ENCODE results near the gene TCF7.

The TCF7 gene

DNA sequence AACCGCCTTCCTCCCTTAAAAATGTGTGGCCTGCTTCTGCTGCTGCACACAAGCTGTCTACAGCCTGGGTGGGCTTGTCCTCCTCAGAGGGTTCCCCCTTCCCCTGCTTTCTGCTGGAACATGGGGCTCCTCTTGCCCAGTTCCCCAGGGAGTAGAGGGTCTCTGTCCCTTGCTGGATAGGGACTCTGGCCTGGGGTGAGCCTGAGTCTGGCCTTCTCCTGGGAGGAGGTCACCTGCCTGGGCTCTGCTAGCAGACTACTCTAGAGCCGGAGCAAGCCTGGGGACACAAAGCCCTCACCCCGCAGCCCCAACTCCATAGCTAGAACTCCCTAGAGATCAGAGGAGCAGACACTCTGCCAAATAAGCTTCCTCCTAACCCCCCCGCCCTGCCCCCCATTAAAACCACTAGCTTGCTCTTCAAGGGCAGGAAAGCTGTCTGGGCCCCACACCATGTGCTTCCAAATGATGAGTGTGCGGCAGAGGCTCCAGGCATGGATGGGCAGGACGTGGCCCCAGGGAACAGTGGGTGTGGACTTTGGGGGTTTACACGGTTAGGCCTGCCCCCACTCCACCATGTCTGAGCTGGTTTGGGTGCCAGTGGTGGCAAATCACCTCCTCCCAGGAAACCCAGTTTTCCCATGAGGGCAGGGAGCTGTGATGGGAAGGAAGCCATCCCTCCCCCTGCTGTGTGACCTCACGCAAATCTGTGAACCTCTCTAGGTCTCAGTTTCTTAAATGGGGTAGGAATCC, 10.0 kb downstream of the TCF7 start:
- H3K9me3 ChIP-seq (ENCODE audit: control insufficient read depth, low read length) = no peaks in the 10 kb centered on the region
- no peaks in the 10 kb centered on the region for H3K4me1 ChIP-seq (ENCODE audit: control insufficient read depth, insufficient read depth, low read length, poor library complexity, severe bottlenecking)
- 94 to 95% methylated on average over 3 to 5 of the region's 8 CpGs for WGBS, 2 experiments (ENCODE audit: insufficient coverage in 2 of 2)
- H3K4me3 ChIP-seq (ENCODE audit: extremely low read depth, insufficient read depth, low read length, poor library complexity, severe bottlenecking) = no peak overlapping the region
- H3K27ac ChIP-seq (ENCODE audit: low read depth, low read length, severe bottlenecking) = no peak overlapping the region
- H3K36me3 ChIP-seq (ENCODE audit: control insufficient read depth, insufficient read depth, low read length) = peaks cover 31% of the 10 kb centered on the region

DNA sequence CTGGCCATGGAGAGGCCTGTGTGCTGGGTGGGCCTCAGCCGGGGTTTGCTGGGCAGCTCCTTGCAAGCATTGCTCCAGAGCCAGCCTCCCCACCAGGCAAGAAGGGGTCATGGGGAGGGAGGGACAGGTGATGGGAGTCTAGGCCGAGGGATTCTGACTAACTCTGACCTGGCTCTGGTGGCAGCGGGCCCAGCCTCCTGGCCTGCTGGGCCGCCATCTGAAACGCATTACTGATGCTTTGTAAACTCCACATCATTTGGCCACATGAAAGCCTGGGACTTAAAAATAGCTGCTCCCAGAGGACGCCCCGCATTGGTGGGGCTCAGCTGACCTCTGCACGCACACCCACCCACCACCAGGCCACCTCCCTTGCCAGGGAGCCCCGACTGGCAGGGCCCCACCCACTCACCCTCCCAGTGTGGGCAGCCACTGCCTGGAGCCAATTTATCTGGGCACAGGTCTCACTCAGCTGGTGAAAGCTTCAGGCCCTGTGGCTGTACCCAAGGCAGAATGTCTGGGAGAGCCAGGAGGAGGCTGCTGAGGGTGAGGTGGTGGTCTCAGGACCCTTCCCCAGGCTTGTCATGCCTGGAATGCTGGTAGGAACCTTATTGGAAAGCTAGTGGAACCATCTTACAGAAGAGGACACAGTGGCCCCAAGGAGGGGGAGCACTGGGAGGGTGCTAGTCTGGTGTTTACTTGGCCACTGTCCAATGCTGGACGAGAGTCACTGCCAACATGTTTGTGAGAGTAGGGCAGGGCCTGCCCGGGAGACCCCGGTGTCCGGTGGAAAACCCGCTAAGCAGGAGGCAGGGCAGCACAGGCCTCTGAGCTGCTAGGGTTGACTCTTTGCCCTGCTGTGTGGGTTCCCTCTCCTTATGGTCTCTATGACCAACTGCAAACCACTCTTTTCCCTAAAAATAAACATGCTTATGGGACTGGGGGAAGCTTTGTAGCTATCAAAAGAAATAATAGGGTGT, 10.8 kb downstream of the TCF7 start:
- Histone ChIP-seq H3K9me3 (ENCODE audit: control insufficient read depth, low read length) (no peaks in the 10 kb centered on the region), H3K4me1 (ENCODE audit: control insufficient read depth, insufficient read depth, low read length, poor library complexity, severe bottlenecking) (no peaks in the 10 kb centered on the region), H3K27ac (ENCODE audit: low read depth, low read length, severe bottlenecking) (no peak overlapping the region), H3K36me3 (ENCODE audit: control insufficient read depth, insufficient read depth, low read length) (peaks cover 31% of the 10 kb centered on the region), H3K4me3 (ENCODE audit: extremely low read depth, insufficient read depth, low read length, poor library complexity, severe bottlenecking) (no peak overlapping the region)
- 88 to 93% methylated on average over 8 to 13 of the region's 14 CpGs for WGBS, 2 experiments (ENCODE audit: insufficient coverage in 2 of 2)

DNA sequence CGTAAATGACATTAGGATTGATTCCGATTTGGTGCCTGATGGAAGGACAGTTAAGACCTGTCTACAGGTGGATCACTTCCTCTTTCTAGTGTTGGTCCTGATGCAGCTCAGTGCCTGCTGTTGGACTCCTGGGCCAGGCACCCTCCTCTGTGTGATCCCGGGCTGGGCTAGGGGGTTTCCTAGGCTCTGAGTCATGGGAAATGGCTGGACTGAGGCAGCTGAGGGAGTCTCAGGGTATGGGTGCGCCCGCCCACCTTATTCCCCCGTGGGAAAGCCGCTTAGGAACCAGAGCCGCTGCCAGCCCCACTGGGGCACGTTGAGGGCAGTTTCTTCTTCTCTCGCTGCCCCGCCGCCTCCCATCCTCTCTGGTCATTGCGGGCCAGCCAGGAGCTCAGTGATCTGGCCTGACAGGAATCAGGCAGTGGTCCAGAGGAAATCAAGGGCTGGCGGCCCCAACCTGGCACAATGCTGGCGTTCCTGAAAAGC, 12.9 kb downstream of the TCF7 start:
- Histone ChIP-seq H3K4me3 (ENCODE audit: extremely low read depth, insufficient read depth, low read length, poor library complexity, severe bottlenecking) (no peak overlapping the region), H3K4me1 (ENCODE audit: control insufficient read depth, insufficient read depth, low read length, poor library complexity, severe bottlenecking) (no peaks in the 10 kb centered on the region), H3K36me3 (ENCODE audit: control insufficient read depth, insufficient read depth, low read length) (peaks cover 39% of the 10 kb centered on the region), H3K9me3 (ENCODE audit: control insufficient read depth, low read length) (no peaks in the 10 kb centered on the region), H3K27ac (ENCODE audit: low read depth, low read length, severe bottlenecking) (no peak overlapping the region)
- WGBS, 2 experiments (ENCODE audit: insufficient coverage in 2 of 2) = 87 to 90% methylated on average over 13 to 14 of the region's 15 CpGs

DNA sequence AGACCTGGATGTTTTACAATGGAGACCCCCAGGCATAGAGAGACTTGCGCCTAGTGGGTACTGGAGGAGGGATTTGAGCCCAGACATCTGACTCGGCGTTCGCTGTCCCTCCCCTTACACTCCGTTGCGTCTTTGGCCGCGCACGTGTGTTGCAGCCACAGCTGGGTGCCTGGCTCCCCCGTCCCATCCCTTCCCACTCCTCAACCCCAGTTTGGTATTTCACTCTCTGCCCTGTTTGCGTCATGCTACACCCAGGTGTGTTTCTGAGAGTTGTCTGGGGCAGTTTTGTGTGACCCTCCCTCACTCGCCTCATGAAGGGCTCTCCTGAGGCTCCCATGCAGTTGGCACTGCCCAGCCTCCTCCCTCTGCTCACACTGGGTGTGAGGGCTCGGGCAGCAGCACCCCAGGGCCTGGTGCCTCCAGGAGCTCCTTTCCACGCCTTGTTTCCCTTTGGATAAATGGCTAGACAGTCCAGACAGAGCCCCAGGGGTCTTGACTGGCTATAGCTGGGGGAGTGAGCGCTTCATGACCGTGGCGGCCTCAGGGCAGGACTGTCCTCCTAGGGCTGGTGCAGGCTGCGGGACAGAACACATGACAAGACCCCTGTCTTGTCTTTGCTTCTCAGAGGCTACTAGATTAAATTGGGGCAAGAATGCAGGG, 13.6 kb downstream of the TCF7 start:
- WGBS, 2 experiments (ENCODE audit: insufficient coverage in 2 of 2) = 90 to 93% methylated on average over 12 to 13 of the region's 18 CpGs
- no peak overlapping the region for H3K4me3 ChIP-seq (ENCODE audit: extremely low read depth, insufficient read depth, low read length, poor library complexity, severe bottlenecking)
- no peak overlapping the region for H3K27ac ChIP-seq (ENCODE audit: low read depth, low read length, severe bottlenecking)
- H3K9me3 ChIP-seq (ENCODE audit: control insufficient read depth, low read length) = no peaks in the 10 kb centered on the region
- peaks cover 3% of the 10 kb centered on the region for H3K4me1 ChIP-seq (ENCODE audit: control insufficient read depth, insufficient read depth, low read length, poor library complexity, severe bottlenecking)
- peaks cover 43% of the 10 kb centered on the region for H3K36me3 ChIP-seq (ENCODE audit: control insufficient read depth, insufficient read depth, low read length)

DNA sequence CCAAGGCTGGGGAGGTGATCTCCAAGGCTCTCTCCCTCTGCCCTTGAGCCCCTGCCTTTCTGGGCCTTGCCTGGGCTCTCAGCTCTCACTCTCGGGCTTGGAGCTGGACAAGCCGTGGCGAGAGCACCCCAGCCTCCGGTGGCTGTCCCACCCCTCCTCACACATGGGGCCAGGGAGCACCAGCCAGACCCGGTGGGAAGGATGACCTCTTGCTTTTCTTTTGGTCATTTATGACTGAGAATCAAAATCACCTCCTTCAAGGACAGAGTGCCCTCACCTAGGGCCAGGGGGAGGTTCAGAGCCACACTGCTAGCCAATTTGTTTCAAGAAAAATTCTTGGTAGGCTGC, 14.1 kb downstream of the TCF7 start:
- peaks cover 44% of the 10 kb centered on the region for H3K36me3 ChIP-seq (ENCODE audit: control insufficient read depth, insufficient read depth, low read length)
- WGBS, 2 experiments (ENCODE audit: insufficient coverage in 2 of 2) = 76 to 100% methylated on average over 3 to 5 of the region's 5 CpGs
- no peaks in the 10 kb centered on the region for H3K9me3 ChIP-seq (ENCODE audit: control insufficient read depth, low read length)
- peaks cover 3% of the 10 kb centered on the region for H3K4me1 ChIP-seq (ENCODE audit: control insufficient read depth, insufficient read depth, low read length, poor library complexity, severe bottlenecking)
- H3K27ac ChIP-seq (ENCODE audit: low read depth, low read length, severe bottlenecking) = no peak overlapping the region
- H3K4me3 ChIP-seq (ENCODE audit: extremely low read depth, insufficient read depth, low read length, poor library complexity, severe bottlenecking) = no peak overlapping the region

DNA sequence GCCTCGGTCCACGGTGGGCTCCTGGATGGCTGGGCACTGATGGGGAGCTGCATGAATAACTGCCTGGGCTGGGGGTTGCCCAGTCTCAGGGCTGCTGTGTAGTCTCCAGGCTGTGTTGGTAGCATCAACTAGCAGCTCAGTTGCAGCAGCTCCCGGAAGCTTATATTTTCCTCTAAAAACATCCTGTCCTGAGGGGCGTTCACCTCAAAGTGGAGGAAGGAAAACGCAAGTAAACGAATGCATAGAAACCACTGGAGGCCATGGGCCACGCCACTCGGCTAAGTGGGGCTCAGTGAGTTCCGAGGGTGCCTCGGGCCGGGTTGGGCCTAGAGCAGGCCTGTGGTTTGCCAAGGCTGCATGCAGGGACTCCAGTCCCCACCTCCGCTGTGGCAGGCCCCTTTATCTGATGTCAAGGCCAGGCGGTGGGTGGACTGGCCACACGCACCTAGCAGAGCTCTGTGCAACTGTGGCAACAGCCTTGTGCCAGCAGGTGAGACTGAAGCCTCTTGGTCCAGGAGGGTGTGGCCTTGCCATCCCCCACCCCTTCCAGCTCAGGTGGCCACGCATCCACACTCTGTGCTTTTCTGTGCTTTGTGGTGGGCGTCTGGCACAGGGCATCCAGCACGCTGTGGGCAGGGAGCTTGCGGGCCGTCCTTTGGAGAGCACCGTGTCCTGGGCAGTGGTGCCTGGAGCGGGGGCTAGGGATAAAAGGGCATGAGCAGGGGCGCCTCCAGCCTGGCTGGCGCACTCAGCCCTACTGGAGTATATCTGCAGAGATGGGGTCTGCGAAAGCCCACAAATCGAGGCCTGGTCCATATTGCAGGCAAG, 15.1 kb downstream of the TCF7 start:
- 93 to 94% methylated on average over 22 to 23 of the region's 25 CpGs for WGBS, 2 experiments (ENCODE audit: insufficient coverage in 2 of 2)
- Histone ChIP-seq H3K27ac (ENCODE audit: low read depth, low read length, severe bottlenecking) (no peak overlapping the region), H3K4me3 (ENCODE audit: extremely low read depth, insufficient read depth, low read length, poor library complexity, severe bottlenecking) (no peak overlapping the region), H3K36me3 (ENCODE audit: control insufficient read depth, insufficient read depth, low read length) (peaks cover 51% of the 10 kb centered on the region), H3K9me3 (ENCODE audit: control insufficient read depth, low read length) (no peaks in the 10 kb centered on the region), H3K4me1 (ENCODE audit: control insufficient read depth, insufficient read depth, low read length, poor library complexity, severe bottlenecking) (peaks cover 3% of the 10 kb centered on the region)

DNA sequence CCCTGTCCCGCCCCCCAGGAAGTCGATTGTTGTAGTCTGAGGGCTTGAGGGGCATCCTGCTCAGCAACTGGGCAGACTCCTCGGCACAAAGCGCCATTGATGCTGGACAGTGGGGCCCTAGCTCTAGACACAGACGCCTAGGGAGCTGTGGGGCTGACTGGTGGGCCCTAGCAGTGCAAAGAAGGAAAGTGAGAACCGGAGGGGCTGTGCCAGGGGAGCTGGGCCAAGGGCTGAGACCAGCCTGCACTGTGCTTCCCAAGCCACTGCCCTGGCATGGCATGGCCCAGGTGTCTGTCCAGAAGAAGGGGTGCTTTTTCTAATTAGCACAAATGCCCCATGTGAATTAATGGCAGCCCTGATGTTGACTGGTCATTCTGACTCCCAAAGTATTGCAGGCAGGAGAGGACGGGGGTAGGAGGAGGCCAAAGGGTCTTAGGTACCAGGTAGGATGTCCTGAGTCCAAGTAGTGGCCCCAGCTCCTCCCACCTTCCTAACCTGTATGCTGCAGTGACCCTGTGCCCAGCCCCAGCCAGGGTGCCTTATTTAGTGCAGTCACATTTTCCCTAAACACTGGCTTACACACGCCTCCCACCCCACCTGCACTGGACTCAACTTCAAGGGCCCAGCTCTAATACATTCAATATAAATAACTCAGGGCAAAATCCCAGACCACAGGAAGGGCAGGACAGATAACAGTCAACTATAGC, 15.9 kb downstream of the TCF7 start:
- no peak overlapping the region for H3K4me3 ChIP-seq (ENCODE audit: extremely low read depth, insufficient read depth, low read length, poor library complexity, severe bottlenecking)
- H3K27ac ChIP-seq (ENCODE audit: low read depth, low read length, severe bottlenecking) = no peak overlapping the region
- peaks cover 53% of the 10 kb centered on the region for H3K36me3 ChIP-seq (ENCODE audit: control insufficient read depth, insufficient read depth, low read length)

DNA sequence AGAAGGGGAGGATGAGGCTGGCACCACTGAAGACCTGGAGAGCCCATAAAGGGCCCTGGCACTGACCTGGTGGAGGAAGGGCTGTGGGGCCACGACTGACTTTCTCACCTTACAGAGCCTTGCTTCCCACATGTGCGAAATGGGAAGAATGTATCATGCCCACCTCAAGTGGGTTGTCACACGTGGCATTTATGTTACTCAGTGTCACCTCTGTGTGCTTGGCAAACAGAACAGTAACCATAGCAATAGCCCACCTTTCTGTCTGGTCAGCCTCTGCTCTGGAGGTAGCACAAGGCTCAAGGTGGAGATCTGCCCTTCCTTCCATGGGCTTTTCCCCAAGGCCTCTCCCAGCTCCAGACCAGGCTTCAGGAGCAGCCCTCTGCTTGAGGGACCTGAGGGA, 16.7 kb downstream of the TCF7 start:
- Histone ChIP-seq H3K9me3 (ENCODE audit: control insufficient read depth, low read length) (no peaks in the 10 kb centered on the region), H3K27ac (ENCODE audit: low read depth, low read length, severe bottlenecking) (no peak overlapping the region), H3K4me3 (ENCODE audit: extremely low read depth, insufficient read depth, low read length, poor library complexity, severe bottlenecking) (no peak overlapping the region), H3K36me3 (ENCODE audit: control insufficient read depth, insufficient read depth, low read length) (peaks cover 61% of the 10 kb centered on the region), H3K4me1 (ENCODE audit: control insufficient read depth, insufficient read depth, low read length, poor library complexity, severe bottlenecking) (peaks cover 3% of the 10 kb centered on the region)
- WGBS, 2 experiments (ENCODE audit: insufficient coverage in 2 of 2) = 88 to 96% methylated on average over 3 of the region's 3 CpGs

More for the DNA sequence above, 15.9 kb downstream of the TCF7 start:
- Histone ChIP-seq H3K9me3 (ENCODE audit: control insufficient read depth, low read length) (no peaks in the 10 kb centered on the region), H3K4me1 (ENCODE audit: control insufficient read depth, insufficient read depth, low read length, poor library complexity, severe bottlenecking) (peaks cover 3% of the 10 kb centered on the region)
- 92 to 99% methylated on average over 8 of the region's 8 CpGs for WGBS, 2 experiments (ENCODE audit: insufficient coverage in 2 of 2)

DNA sequence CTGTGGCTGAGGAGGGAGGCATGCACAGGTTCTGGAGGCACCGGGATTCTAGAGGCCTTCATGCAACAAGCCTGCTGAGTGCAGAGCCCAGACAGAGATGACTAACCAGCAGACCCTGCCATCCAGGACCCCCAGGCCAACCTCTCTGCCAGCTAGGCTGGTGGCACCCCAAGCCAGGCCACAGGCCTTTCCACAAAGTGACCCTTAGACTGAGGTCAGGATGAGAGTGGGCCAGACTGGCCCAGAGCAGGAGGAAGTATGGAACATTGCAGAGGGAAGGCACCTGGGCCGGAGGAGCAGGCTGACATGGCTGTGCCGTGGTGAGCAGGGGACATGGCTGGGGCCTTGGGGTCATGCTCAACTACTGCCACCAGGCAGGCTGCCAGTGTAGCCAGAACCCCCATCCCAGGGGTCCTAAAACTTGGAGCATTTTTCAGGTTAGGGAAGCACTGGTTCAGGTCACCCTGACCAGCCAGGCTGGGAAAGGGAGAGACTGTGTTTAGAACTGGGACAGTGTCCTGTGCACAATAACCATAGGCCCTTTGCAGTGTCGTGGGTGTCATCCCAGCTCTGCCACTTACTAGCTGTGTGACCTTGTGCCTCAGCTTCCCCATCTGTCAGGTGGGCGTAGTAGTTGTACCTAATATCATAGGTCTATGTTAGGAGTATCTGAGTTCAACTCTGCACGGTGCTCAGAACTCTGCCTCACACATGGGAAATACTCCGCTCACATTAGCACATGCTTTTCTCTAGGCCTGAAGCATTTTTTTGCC, 17.3 kb downstream of the TCF7 start:
- 95 to 98% methylated on average over 6 to 7 of the region's 7 CpGs for WGBS, 2 experiments (ENCODE audit: insufficient coverage in 2 of 2)
- Histone ChIP-seq H3K27ac (ENCODE audit: low read depth, low read length, severe bottlenecking) (no peak overlapping the region), H3K36me3 (ENCODE audit: control insufficient read depth, insufficient read depth, low read length) (peaks cover 66% of the 10 kb centered on the region), H3K4me1 (ENCODE audit: control insufficient read depth, insufficient read depth, low read length, poor library complexity, severe bottlenecking) (peaks cover 3% of the 10 kb centered on the region), H3K4me3 (ENCODE audit: extremely low read depth, insufficient read depth, low read length, poor library complexity, severe bottlenecking) (no peak overlapping the region), H3K9me3 (ENCODE audit: control insufficient read depth, low read length) (no peaks in the 10 kb centered on the region)
